Caki2 (cell line): ENCODE results near the gene WDR64. TPM values are rescaled to one million over a fixed set of nuclear protein-coding genes. Genes with fewer than 3 reads are reported as not detected.

Experiments used
- DNase-seq: peaks from one replicate; pipeline ENCODE4 v3.0.0-alpha.2; 2015; ENCODE audit warnings: low read depth
- in situ Hi-C: cut with HindIII; loops from 2 replicates; pipeline ENCODE4 v1.10.0; 2016; ENCODE audit warnings: low sequenced_read_pairs, low pct_unique_long_range_greater_than_20kb, mixed read lengths
- total RNA-seq: library from RNA; depleted of rRNA; stranded (reverse); fragments of >200 nt; shearing (Covaris generic); gene quantifications from 2 replicates; pipeline ENCODE4 v1.2.3, GENCODE V29; 2014; ENCODE audit warnings: low replicate concordance

WDR64 gene
- total RNA-seq, 1 experiment from 2014 or later = not detected

DNA sequence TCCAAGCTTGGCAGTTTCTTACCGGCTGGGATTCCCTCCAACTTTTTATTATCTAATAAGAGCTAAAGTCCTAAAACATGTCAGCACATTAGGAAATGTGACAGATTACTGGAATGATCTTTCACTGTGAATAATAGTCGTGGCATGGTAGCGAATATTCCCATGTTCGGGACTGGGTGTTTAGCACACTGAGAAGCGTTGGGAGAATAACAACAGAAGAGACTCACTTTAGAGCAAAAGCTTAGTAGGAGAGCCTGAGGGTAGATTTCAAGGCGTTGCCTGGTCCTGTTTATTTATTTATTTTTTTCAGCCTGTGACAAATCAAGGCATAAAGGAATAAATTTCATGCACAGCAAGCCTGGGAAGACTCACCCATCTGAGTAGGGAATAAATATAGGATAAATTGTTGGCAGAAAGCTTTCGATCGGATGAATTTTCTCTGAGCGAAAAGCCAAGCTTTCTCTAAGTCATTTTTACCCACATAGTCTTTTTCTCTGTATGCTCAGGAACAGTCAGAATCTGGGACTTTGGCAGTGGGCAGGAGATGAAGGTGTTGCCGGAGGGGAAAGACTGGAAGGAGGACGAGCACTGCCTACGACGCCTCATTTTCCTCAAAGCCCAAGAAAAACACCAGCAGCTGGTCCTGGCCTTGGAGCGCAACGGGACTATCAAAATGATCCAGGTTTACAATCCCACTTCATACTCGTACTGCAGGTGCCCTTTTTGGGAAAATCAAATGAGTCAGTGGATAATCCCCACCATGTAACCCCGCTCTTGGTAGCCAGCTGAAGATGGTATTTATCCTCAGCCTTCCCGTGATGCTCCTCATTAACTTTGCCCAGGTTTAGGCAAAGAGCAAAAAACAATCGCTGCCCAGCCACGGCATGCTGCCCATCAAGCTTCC is 97.2 kb downstream of the WDR64 start:
- no peak for DNase-seq
- in situ Hi-C loops = no loop called here

DNA sequence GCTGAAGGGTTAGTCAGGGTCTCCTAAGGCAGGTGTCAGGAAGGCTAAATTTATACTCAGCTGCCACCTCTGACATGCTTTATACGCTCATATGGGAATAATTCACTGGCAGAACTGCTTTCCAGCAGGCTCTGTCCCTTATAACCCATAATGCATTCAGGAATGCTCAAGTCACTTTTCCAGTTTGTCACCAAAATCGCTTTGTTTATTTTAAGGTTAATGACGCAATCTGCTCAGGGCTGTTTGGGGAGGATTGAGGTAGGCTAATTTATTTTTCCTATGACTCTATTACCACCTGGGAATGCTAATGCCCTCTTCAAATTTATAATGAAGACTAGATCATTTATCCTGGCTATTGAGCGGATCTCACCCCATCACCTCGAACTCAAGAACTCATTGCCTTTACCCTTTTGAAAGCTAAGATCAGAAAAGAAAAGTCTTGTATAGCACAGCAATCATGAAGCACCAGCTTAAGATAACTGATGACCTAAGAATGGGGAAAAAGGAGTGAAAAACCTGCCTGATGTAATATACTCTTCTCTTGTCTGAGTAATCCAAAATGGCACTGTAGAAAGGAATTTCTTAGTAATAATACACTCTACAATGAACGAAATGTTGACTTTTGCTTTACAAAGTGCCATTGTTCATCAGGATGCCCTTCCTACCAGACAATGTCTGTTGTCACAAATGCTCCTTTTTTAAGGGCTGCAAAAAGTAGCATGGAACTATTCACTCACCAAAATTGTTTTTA is 98.0 kb downstream of the WDR64 start:
- in situ Hi-C loops = no loop called here
- DNase-seq = peak; percentile 4

DNA sequence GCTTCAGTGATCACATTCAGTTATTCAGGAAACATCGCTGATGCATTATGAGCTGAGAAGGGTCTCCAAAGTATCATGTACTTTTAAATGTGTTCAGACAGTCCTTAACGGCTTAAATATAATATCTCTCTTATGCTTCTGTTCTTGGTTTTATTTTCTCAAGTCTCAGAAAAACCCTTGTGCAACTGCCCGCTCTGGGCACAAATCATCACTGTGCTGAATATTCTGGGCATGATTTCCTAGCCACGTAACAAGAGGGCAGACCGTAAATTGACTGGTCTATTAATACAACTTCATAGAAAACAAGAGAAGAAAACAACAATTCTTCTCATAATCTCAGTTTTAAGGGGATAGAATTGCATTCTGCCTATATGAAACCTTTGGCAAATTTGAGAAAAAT is 99.4 kb downstream of the WDR64 start:
- no peak for DNase-seq
- in situ Hi-C loops = no loop called here

- in situ Hi-C loops = no loop called here
- no peak for DNase-seq
These were observed 110.7 kb downstream of the WDR64 start for GRCh38 chr1:241762713-241763339.

DNA sequence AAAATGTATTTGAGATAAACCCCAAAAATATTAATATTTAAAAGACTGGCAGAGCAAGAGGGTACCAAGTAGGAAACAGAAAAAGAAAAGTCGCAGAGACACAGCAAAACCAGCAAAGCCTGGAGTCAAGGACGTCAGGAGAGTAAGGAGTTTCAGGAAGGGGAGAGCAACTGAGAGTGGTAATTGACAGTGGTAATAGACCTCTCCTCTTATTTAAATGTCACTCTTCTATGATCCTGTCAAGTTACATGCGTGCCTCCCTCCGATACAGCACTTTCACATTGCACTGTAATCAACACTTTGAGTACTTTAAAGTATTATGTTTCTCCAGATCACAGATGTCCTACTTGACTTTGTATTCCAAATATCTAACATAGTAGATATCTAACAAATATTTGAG is 113.3 kb downstream of the WDR64 start:
- in situ Hi-C loops = no loop called here
- no peak for DNase-seq

DNA sequence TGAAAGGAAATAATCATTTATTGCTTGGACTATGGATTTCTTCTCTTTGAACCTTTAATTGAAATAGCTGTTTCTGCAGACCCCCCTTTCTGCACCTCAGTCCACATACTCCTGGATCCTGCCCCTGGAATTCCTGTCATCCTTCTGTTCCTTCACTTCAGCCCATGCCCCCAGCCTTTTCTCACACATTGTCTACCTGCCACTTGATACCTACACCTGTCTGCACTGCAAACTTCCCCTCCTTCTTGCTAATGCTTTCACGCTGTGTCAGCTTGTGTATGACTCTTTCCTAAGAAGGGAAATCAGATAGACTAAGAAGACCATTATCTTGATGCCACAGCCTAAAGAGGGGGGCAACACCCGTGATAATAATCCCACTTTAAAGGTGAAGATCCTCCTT is 115.7 kb downstream of the WDR64 start:
- DNase-seq = no peak
- in situ Hi-C loops = no loop called here

GRCh38 chr1:241770115-241770514 is 118.0 kb downstream of the WDR64 start:
- in situ Hi-C loops = no loop called here

GRCh38 chr1:241771117-241771516 is 119.0 kb downstream of the WDR64 start:
- in situ Hi-C loops = no loop called here
- no peak for DNase-seq

More at GRCh38 chr1:241770115-241770514, 118.0 kb downstream of the WDR64 start:
- DNase-seq = no peak

GRCh38 chr1:241772932-241773500 is 120.9 kb downstream of the WDR64 start:
- DNase-seq = no peak
- in situ Hi-C loops = no loop called here

DNA sequence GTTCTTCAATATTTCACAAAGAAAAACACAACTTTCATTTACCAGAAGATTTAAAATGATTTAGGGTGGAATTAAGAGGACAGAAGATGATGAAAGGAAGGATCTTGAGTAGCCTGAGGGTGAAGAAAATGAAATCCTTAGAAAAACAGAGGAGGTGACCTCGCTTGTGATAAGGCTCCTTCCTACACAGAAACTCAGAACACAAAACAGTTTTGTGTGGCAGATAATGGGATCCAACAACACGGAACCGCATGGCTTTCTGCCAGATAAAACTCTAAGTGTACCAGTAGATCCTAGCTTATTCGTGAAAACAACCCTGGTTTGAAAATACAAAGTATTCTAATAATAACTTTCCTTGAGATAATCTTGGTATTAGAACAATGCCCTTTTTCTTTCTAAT is 121.9 kb downstream of the WDR64 start:
- in situ Hi-C loops = no loop called here

GRCh38 chr1:241775021-241775420 is 122.9 kb downstream of the WDR64 start:
- in situ Hi-C loops = no loop called here
- no peak for DNase-seq

More for the DNA sequence above, 121.9 kb downstream of the WDR64 start:
- no peak for DNase-seq

GRCh38 chr1:241776911-241777310 is 124.8 kb downstream of the WDR64 start:
- in situ Hi-C loops = no loop called here
- DNase-seq = no peak

DNA sequence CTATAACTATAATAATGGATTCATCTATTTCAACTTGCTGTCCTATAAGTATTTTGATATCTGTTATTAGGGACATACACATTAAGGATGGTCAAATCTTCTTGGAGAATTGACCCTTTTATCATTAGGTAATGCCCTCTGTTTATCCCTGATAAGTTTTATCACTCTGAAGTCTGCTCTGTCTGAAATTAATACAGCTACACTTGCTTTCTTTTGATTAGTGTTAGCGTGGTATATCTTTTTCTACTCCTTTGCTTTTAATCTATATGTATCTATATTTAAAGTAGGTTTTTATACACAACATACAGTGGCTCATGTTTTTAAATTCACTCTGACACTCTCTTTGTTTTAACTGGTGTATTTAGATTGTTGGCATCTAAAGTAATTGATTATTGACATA is 126.0 kb downstream of the WDR64 start:
- no peak for DNase-seq
- in situ Hi-C loops = no loop called here

DNA sequence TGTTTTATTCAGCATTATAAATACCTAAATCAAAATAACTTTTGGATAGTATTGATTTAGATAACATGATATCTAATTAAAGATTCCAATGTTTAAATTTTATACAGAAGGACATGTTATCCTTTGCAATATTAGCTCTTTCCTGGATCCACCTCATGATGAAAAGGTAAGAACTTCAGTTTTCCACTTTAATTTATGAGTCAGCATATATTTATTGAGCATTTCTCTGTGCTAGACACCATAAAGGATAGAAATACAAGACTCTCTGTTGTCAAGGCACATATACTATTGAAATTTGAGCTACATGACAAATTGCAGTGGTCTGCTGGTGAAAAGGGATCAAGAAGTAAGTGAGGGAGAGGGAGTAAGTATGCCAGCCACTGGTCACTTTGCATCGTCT is 127.8 kb downstream of the WDR64 start:
- in situ Hi-C loops = no loop called here

DNA sequence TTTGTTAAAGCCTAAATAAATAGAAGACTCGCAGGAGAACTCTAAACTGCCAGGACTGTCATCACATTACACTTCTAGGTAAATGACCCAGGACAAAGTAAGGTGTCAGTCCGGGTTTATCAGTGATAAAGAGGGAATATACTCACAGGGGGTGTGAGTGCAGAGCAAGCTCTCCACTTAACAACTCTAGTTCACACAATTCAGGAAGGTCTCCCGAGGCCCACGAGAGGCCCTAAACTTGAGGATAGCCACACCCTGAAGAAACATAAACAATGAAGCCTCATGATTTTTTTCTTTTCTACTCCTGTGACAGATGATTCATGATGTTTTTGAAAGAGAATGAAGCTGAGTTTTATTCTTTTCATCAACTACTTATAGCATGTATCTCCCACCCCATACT is 130.3 kb downstream of the WDR64 start:
- no peak for DNase-seq
- in situ Hi-C loops = no loop called here

More for the DNA sequence above, 127.8 kb downstream of the WDR64 start:
- DNase-seq = no peak

DNA sequence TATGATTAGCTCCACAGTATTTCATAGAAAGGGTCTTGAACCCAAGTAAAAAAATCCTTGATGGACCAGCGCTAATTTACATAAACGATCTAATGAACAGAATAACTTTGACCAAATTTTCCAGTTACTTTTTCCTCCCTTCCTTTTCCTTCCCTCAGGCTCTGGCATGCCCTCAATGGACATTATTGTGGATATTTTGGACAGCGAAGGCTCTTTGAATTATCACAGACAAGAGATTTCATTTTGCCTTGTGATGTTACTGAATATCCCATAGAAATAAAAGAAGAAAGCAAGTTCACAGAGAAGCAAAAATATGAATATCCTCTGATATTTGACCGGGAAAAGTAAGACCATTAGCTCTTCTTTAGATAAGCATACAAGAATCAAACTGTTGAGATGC is 135.6 kb downstream of the WDR64 start:
- no peak for DNase-seq
- in situ Hi-C loops = no loop called here

DNA sequence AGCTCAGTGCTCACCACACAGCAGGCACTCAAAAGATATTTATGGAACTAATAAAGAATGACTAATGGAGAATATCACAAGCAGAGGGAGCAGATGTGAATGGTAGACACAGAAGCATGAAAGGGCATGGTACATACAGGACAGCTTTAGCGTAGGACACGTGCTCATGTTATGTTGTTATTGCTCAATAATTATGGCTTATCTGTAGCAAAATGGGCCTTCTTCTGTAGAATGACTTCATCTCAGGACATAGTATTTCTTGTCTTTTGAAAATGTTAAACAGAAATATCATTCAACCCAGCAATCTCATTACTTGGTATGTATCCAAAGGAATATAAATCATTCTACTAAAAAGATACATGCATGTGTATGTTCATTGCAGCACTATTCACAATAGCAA is 137.0 kb downstream of the WDR64 start:
- DNase-seq = no peak
- in situ Hi-C loops = no loop called here

DNA sequence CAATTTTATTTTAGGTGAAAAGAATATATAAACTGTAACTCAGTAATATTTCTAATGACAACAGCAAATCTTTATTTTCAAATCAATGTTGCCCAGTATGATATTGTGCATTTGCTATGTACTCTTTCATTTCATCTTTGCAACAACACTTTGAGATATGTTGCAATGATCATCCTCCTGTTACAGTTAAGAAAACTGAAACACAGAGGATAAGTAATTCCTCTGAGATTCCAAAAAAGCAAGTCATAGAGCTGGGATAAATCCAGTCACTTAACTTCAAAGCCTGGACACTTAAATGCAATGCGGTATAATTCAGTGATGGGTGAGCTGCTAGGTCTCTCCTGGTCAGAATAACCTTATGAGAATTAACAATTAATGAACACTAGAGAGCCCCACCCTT is 147.3 kb downstream of the WDR64 start:
- in situ Hi-C loops = no loop called here
- no peak for DNase-seq

- DNase-seq = no peak
- in situ Hi-C loops = no loop called here
These were observed 148.6 kb downstream of the WDR64 start for GRCh38 chr1:241800640-241801039.
